Left colon (tissue), 2 donors: ENCODE data around the gene COPG1. TPM values are rescaled to one million over a fixed set of nuclear protein-coding genes. Genes with fewer than 3 reads are reported as not detected.
"Not testable (repeated sequence)": the region's sequence is repeated elsewhere in the genome, so short reads cannot be mapped to it uniquely, and the experiment has no call there.

ENCODE experiments used
- ATAC-seq: fragments of 200-7000 bp; cut with Tn5 transposase; one replicate; pipeline ENCODE4 v1.9.1; 2020; ENCODE audit warnings: mild to moderate bottlenecking, moderate library complexity
- DNase-seq, 2 donors: peaks; one replicate each; pipeline ENCODE4 v3.0.0-alpha.2; 2020
- intact Hi-C, 2 donors: fragments of 100-400 bp; cut with DNase I in 1 of 2; cut with micrococcal nuclease in 1 of 2; formaldehyde crosslinking; loops; one replicate each; pipeline versions ENCODE4 v1.11.2 to v1.14.0; 2022; cut with DNase I, micrococcal nuclease
- total RNA-seq, 2 donors: library from RNA; stranded (reverse); fragmentation: NEBNext Ultra II Directional; extraction: Animal tissue kit (Norgen Biotek cat#: 25700); gene quantifications; one replicate each; pipeline ENCODE4 v1.2.1, GENCODE V29; 2021
- donor health status: DM: no; HTN: no; CAD: no.
- donor health status: DM: yes; HTN: yes; CAD: no.

Gene COPG1
- total RNA-seq, 2 donors from 2014 or later: 240 to 307 TPM

GRCh38 chr3:129238945-129239705, 10.3 kb upstream of the COPG1 start:
- ATAC-seq: peak; percentile 65
- no peak for DNase-seq
- intact Hi-C loops: no loop called here

- DNase-seq (no peak), ATAC-seq (no peak)
- intact Hi-C loops: no loop called here
These were observed 9.4 kb upstream of the COPG1 start for GRCh38 chr3:129239991-129240390.

- intact Hi-C loops: no loop called here
- no peak for ATAC-seq
- DNase-seq: no peak
These were observed 9.0 kb upstream of the COPG1 start for GRCh38 chr3:129240436-129240835.

- DNase-seq: no peak
- no peak for ATAC-seq
- intact Hi-C loops: loop anchor here in 1 of 2 donors (5.0 kb wide), 1 partner anchor 63 kb away; the partner anchor contains the start of gene CNBP
These were observed 4.3 kb upstream of the COPG1 start for GRCh38 chr3:129245141-129245540.

- DNase-seq: peak; percentile 77 to 87
- ATAC-seq: peak; percentile 73
- intact Hi-C loops: loop anchor here in 1 of 2 donors (5.0 kb wide), 1 partner anchor 63 kb away; the partner anchor contains the start of gene CNBP
These were observed 3.6 kb upstream of the COPG1 start for GRCh38 chr3:129245641-129246306.

- DNase-seq: no peak
- intact Hi-C loops: loop anchor here in 1 of 2 donors (5.0 kb wide), 1 partner anchor 64 kb away; the partner anchor contains the start of gene CNBP
- no peak for ATAC-seq
These were observed 2.8 kb upstream of the COPG1 start for GRCh38 chr3:129246636-129247035.

- no peak for DNase-seq
- no peak for ATAC-seq
- intact Hi-C loops: loop anchor here in 1 of 2 donors (5.0 kb wide), 1 partner anchor 66 kb away; the partner anchor contains the start of gene CNBP
These were observed 973 bp upstream of the COPG1 start for GRCh38 chr3:129248286-129248979.

- intact Hi-C loops: no loop called here
- no peak for ATAC-seq
These were observed 3.3 kb downstream of the COPG1 start for GRCh38 chr3:129252748-129253147.

GRCh38 chr3:129254536-129255230, 5.3 kb downstream of the COPG1 start:
- ATAC-seq (no peak), DNase-seq (no peak)
- intact Hi-C loops: no loop called here

More at GRCh38 chr3:129252748-129253147, 3.3 kb downstream of the COPG1 start:
- DNase-seq: no peak

- intact Hi-C loops: no loop called here
- ATAC-seq (no peak), DNase-seq (no peak)
These were observed 6.9 kb downstream of the COPG1 start for GRCh38 chr3:129256270-129256669.

GRCh38 chr3:129257609-129258008, 8.2 kb downstream of the COPG1 start:
- intact Hi-C loops: no loop called here
- no peak for ATAC-seq
- DNase-seq: no peak

- DNase-seq (peak; percentile 41 to 59), ATAC-seq (peak; percentile 94)
- intact Hi-C loops: no loop called here
These were observed 10.4 kb downstream of the COPG1 start for GRCh38 chr3:129259612-129260477.

GRCh38 chr3:129260606-129261005, 11.2 kb downstream of the COPG1 start:
- intact Hi-C loops: no loop called here
- no peak for ATAC-seq
- DNase-seq: no peak

GRCh38 chr3:129261894-129262293, 12.5 kb downstream of the COPG1 start:
- ATAC-seq (no peak), DNase-seq (no peak)
- intact Hi-C loops: no loop called here

GRCh38 chr3:129263161-129263910, 13.9 kb downstream of the COPG1 start:
- ATAC-seq: no peak
- DNase-seq: no peak
- intact Hi-C loops: no loop called here

GRCh38 chr3:129264994-129265393, 15.6 kb downstream of the COPG1 start:
- DNase-seq, ATAC-seq, intact Hi-C loops: not testable (repeated sequence)

- DNase-seq: no peak
- no peak for ATAC-seq
- intact Hi-C loops: no loop called here
These were observed 17.2 kb downstream of the COPG1 start for GRCh38 chr3:129266651-129267050.
